Smooth muscle cell of the brain vasculature (primary cell): Measurements from ENCODE around the gene SPIN1.

Source experiments
- DNase-seq: peaks from one replicate; pipeline ENCODE4 v3.0.0-alpha.2; 2012; ENCODE audit warnings: low read depth, low spot score

The SPIN1 gene

DNA sequence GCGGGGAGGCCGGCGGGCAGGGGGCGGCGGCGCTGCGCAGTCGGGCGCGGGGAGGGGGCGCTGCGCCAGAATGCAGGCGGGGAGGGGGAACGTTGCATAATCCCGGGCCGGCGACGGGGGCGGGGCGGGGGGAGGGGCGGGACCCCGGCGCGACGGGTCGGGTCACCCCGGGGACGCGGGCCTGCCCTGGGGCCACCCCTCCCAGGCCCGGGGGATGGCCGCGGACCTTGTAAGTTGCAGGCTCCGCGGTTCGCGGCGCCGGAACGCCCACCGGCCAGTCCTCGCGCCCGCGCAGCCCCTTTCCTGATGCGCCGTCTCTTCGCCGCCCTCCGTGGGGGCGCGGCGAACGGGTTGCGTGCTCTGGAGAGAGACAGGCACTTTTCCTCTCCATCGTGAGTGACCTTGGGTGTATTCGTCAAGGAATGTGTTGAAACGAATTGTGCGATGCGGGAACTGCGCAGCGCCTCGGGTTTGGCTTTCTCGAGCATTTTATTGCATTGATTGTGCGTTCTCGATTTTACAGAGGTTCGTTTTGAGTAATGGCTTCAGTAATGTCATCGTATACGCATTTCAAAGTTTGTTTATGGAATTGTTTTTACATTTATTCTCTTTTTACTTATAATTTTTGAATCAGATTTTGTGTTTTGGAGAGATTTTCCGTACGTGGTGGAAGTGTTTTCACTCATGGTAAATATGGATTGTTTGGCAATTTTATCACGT, 802 bp downstream of the SPIN1 start:
- no peak for DNase-seq

DNA sequence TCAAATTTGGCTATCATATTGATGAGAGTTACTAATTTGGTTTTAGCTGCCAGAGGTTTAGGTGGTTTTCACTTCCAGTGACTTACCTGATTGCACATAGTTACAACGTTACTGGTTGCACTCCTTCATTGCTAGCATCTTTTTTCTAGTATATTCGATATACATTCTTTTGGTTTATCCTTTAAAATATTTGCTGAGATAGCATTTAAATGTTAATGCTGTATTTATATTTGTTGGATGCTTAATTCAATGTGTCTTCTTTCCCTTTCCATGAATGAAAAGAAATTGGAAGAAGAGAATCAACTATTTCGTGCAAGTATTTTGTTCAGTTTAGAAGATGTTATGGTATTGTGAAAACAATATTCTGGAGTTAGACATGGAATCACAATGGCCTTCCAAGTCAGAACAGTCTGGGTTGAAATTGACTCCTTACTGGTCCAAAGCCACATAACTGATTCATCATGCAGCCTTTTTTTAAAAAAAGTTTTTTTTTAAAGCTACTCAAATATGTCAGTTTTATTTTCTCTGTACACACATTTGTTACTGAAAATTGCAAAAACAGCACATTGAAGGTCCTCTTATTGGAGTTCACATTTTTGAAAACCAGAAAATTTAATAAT, 2.2 kb downstream of the SPIN1 start:
- no peak for DNase-seq

GRCh38 chr9:88391236-88391635, 3.0 kb downstream of the SPIN1 start:
- no peak for DNase-seq

GRCh38 chr9:88391921-88392320, 3.7 kb downstream of the SPIN1 start:
- DNase-seq: no peak

DNA sequence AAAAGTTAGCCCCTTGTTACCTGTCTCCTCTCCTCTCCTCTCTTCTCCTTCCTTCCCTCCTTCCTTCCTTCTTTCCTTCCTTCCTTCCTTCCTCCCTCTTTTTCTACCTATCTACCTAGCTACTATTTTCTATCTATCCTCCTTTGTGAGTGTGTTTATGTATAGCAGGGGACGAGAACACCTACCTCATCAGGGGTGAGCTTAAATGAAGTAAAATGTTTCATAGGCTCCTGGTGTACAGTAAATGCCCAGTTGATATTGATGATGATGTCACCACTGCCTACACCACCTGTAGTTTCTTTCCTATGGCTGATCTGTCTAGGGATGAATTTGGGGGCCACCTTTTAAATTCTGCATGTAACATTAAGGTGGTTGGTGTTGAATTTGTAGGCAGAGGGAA, 4.3 kb downstream of the SPIN1 start:
- no peak for DNase-seq

GRCh38 chr9:88396836-88397577, 8.8 kb downstream of the SPIN1 start:
- DNase-seq: no peak

DNA sequence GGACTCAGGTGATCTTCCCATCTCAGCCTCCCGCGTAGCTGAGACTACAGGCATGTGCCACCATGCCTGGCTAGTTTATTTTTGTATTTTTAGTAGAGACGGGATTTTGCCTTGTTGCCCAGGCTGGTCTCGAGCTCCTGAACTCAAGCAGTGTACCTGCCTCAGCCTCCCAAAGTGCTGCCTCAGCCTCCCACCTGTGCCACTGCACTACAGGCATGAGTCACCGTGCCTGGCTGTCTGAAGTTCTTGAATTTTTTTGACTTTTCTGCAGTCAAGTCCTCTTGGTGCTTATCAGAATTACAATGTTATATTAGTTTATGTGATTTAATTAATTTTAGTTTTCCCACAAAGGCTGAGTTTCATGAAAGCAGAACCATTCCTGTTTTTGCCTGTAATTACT, 9.8 kb downstream of the SPIN1 start:
- no peak for DNase-seq

DNA sequence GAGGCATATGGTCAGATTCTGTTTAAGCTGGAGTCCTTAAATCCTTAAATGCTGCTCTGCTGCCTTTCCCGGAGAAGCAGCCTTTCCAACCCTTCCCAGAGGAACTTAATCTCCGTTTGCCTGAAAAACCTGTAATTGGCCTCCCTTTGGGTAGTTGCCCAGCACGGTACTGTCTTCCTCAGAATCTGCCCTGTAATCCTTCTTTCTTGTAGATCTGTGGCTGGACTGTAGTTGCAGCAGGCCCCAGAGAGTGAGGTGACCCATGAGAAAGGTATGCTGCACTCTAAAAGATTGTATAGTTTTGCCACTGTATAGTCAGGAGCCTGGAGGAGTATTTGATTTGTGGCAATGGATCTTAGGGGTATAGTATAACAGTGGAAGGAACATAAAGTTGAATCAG, 11.7 kb downstream of the SPIN1 start:
- no peak for DNase-seq

GRCh38 chr9:88403340-88403739, 15.1 kb downstream of the SPIN1 start:
- DNase-seq: no peak

DNA sequence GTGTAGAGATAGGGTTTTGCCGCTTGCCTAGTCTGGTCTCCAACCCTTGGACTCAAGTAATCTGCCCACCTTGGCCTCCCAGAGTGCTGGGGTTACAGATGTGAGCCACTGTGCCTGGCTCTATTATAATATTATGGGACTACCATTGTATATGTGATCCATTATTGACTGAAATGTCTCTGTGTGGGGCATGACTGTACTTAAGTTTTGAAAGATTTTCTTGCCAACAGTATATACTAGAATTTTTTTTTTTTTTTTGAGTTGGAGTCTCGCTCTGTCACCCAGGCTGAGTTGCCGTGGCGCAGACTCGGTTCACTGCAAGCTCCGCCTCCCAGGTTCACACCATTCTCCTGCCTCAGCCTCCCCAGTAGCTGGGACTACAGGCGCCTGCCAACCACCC, 17.8 kb downstream of the SPIN1 start:
- DNase-seq: no peak

DNA sequence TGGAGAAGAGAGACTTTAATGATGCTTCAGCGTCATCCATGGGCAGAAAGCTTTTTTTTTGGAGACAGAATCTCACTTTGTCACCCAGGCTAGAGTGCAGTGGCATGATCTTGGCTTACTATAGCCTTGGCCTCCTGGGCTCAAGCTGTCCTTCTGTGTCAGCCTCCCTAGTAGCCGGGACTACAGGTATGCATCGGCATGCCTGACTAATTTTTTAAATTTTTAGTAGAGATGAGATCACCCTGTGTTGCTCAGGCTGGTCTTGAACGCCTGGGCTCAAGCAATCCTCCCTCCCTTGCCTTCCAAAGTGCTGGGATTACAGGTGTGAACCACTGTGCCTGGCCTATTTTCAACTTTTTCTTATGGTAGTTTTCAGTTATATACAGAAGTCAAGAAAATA, 23.2 kb downstream of the SPIN1 start:
- DNase-seq: no peak

DNA sequence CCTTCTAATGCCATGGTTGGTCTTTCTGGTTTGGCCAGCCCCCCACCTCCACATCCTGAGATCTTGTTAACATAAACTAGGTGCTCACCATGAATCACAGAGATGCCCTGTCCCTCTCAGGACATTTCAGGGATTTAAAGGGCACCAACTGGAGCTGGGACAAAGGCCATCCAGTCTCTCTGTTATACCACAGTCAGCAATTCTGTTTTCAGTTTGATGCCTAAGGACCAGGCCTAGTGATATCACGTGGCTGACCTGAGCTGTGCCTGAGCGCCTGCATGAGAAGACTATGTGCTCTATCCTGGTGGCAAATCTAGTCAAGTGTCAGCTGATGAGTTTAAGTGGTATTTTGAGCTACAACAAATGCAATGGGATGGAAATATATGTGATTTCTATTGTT, 26.1 kb downstream of the SPIN1 start:
- no peak for DNase-seq

DNA sequence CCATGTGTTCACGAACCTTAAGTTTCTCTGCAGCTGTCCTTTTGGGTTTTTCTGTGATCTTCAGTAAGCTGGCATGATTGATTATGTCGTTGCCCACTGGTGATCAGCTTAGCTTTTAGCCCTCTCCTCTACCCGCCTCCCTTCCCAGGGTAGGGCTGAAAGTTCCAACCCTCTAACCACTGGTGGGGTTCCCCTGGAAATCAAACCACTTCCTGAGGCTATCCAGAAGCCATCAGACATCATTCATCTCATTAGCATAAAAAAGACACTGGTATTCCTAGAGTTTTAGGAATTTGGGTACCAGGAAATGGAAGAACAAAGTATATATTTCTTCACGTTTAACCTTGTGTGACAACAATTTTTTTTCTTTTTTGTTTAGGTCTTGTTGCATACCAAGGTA, 29.8 kb downstream of the SPIN1 start:
- DNase-seq: no peak

GRCh38 chr9:88418715-88419540, 30.7 kb downstream of the SPIN1 start:
- DNase-seq: no peak

- no peak for DNase-seq
Observed at GRCh38 chr9:88420227-88420626, 32.0 kb downstream of the SPIN1 start.

- DNase-seq: no peak
Observed at GRCh38 chr9:88421348-88421747, 33.1 kb downstream of the SPIN1 start.

GRCh38 chr9:88425538-88425950, 37.3 kb downstream of the SPIN1 start:
- DNase-seq: no peak

DNA sequence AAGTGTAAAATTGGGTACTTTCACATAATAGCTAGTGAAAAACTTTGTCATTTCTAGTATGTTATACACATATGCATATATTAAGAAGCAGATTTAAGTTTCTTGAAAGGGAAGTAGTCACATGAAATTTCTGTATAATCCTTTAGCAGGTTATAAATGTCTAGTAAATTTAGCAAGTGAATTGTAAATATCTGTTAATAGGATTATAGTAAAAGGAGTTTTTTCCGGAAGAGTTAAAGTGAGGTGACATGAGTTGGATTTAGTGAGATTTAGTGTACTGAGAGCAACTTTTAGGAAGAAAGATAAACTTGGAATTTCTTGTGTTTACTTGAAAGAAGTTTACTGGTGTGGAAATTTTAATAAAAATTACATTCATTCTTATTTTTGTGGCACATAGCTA, 38.4 kb downstream of the SPIN1 start:
- no peak for DNase-seq

GRCh38 chr9:88429595-88430430, 41.6 kb downstream of the SPIN1 start:
- DNase-seq: no peak

DNA sequence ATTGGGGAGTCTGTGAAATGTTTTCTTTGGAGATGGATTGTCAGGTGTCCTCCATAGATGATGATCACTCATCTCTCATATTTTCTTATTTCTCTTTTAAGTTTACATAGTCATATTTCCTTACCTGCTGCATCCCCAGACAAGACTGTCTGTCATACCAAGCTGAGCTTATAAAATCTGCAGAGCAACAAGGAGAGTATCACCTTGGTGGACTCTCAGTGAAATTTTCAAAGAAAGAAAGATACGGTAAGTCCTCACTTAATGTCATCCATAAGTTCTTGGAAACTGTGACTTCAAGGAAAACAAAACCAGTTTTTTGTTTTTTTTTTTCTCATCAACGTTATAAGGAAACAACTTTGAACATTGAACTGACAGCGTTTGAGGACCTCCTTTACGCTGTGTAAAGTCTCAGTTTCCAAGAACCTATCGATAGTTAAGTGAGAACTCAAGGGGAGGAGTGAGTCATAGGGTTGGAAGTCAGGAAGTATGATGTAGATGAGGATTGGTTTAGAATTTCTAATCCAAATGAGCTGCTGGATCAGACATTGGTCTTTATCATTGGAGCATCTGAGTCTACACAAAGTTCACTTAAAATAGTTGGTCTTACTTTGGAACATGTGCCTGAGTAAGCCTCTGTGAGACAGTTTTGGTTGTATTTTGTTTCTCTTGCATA, 45.5 kb downstream of the SPIN1 start:
- no peak for DNase-seq

- DNase-seq: no peak
Observed at GRCh38 chr9:88435336-88435735, 47.1 kb downstream of the SPIN1 start.
